Natural killer cell treated with Interleukin-12 subunit alpha and Interleukin-12 subunit beta and Interleukin-15 and Interleukin-18, amount 100 ng/mL, for 72 hours (primary cell): ENCODE measurements around the gene EPO. TPM values are rescaled to one million over a fixed set of nuclear protein-coding genes. Genes with fewer than 3 reads are reported as not detected.

Experiments
- ATAC-seq, 2 donors: fragments of 150-1000 bp; cut with Tn5 transposase in 1 of 2; sonication (Bioruptor Pico), chemical (Tn5 transposase) in 1 of 2; 2 replicates each; pipeline ENCODE4 v1.10.0; 2021
- DNase-seq: peaks from one replicate; pipeline ENCODE4 v3.0.0; 2022; ENCODE audit warnings: low spot score
- H3K27ac Mint-ChIP-seq, 2 donors: 1 replicate in 1 of 2; 2 replicates in 1 of 2; pipeline ENCODE4 v1.8.0; 2022; ENCODE audit warnings: mixed read lengths in 2 of 2, mild to moderate bottlenecking in 1 of 2, moderate library complexity in 1 of 2
- H3K27me3 Mint-ChIP-seq, 2 donors: 1 replicate in 1 of 2; 2 replicates in 1 of 2; pipeline ENCODE4 v1.8.0; 2022; ENCODE audit warnings: mixed read lengths in 2 of 2
- H3K36me3 Mint-ChIP-seq: one replicate; pipeline ENCODE4 v1.8.0; 2022; ENCODE audit warnings: mixed read lengths
- H3K4me1 Mint-ChIP-seq, 2 donors: 1 replicate in 1 of 2; 2 replicates in 1 of 2; pipeline ENCODE4 v1.8.0; 2022; ENCODE audit warnings: low read depth in 2 of 2, mixed read lengths in 2 of 2, mild to moderate bottlenecking in 1 of 2
- H3K4me3 Mint-ChIP-seq: one replicate; pipeline ENCODE4 v1.8.0; 2022; ENCODE audit warnings: mixed read lengths
- H3K9me3 Mint-ChIP-seq: 2 replicates; pipeline ENCODE4 v1.8.0; 2022; ENCODE audit warnings: mixed read lengths
- total RNA-seq, 2 donors: library from RNA; stranded (reverse); gene quantifications; one replicate each; pipeline ENCODE4 v1.2.3, GENCODE V29; 2022

The EPO gene
- total RNA-seq, 2 donors from 2014 or later = not detected

- ATAC-seq (no peak), DNase-seq (no peak)
- Mint-ChIP-seq H3K27me3 (no peaks in the 10 kb centered on the region), H3K9me3 (no peaks in the 10 kb centered on the region), H3K36me3 (no peaks in the 10 kb centered on the region), H3K27ac (peak overlapping the region in 1 of 2 donors; percentile 21), H3K4me1 (peaks cover 17 to 19% of the 10 kb centered on the region in 2 donors), H3K4me3 (no peak overlapping the region)
These were observed 40.9 kb upstream of the EPO start for GRCh38 chr7:100679129-100679926.

DNA sequence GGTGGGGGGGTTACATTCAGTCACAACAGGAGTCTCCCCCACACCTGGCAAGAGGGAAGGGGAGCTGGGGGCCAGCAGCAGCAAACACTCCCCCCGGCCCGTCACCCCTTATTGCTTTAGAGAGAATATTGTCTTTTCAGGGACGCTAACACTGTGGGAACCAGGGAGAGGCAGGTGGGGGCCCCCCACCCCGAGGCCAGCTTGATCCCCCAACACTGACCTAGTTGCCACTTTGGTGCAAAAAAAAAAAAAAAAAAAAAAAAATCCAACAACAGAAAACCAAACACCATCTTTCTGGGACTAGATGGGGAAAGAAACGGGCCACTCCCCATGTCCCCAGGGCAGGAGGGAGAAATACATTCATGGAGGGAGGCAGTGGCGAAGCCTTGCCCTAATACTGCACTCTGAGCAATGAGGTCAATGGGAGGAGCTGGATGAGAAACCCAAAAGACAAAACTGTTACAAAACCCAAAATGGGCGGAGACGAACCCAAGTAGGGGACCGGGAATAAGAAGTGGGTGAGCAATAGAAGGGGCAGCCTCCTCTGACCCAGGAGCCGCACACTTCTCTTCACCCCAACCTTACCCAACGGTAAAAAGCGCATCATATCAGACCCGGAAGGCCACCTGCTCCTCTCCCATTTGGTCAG lies 40.2 kb upstream of the EPO start:
- H3K9me3 Mint-ChIP-seq = no peaks in the 10 kb centered on the region
- no peaks in the 10 kb centered on the region for H3K27me3 Mint-ChIP-seq
- ATAC-seq (no peak), DNase-seq (no peak)
- H3K4me3 Mint-ChIP-seq = no peak overlapping the region
- peaks cover 17 to 19% of the 10 kb centered on the region in 2 donors for H3K4me1 Mint-ChIP-seq
- H3K27ac Mint-ChIP-seq = peak overlapping the region; percentile 21 to 39
- no peaks in the 10 kb centered on the region for H3K36me3 Mint-ChIP-seq

DNA sequence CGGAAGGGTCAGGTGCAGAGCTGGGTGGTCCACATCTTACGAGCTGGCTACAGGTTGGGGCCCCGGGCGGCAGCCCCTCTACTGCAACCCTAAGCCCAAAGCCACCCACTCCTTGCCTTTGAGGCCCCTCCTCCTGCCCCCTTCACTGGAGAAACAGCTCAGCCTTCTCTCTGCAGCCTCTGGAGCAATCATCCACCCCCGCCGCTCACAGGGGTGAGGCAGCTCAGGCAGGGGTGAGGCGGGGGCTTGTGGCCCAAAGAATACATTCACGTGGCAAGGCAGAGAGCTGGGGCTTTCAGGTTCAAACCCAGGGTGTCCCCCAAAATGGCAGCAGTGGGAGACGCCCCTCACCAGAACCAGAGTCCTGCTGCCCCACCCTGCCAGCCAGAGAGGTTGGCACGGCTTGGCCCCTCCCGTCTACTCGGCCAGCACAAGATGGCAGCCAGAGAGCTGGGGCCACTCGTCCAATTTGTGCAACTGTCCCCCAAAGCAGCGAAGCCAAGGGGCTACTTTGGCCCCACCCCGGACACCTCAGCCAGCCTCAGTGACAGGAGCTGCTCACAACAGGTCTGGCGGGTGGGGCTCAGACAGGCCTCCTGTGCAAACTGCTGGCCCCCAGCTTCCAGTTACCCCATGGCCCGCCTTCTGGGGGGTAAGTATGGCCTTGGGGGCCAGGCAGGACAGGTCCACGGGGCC lies 39.5 kb upstream of the EPO start:
- no peak for DNase-seq
- Mint-ChIP-seq H3K27ac (peak overlapping the region in 1 of 2 donors; percentile 21), H3K36me3 (no peaks in the 10 kb centered on the region), H3K4me3 (no peak overlapping the region), H3K9me3 (no peaks in the 10 kb centered on the region), H3K4me1 (peaks cover 17 to 19% of the 10 kb centered on the region in 2 donors), H3K27me3 (no peaks in the 10 kb centered on the region)
- ATAC-seq = no peak

DNA sequence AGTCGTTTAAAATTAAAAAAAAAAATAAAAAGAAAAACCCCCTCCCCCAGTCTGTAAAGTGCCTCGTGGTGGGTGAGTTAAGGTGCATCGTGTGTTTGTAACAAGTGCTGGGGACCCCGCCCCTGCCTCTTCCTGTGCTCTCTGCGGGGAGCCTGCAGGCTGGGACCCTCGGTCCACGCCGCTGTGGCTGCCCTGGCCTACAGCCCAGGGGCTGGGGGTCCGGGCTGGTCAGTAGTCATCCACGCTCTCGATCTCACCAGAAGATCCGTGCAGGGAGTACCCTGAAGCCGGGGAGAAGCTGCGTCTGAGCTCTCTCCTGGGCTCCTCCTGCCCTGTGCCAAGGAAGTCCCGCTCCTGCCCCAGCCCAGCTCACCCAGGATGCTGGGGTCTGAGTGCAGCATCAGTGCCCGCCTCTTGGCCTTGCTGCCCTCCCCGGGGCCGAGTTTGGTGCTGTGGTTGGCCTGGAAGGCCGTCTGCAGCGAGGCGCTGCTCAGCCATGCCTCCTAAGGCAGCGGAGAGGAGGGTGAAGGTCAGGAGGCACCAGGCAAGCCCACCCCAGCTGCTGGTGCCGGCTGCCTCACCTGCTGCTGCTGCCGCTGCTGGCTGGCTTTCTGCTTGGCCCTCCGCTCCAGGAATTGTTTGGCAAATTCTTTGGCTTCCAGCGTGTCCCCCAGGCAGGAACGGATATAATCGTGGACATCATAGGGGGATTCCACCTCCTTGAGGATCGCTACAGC lies 38.6 kb upstream of the EPO start:
- no peaks in the 10 kb centered on the region for H3K36me3 Mint-ChIP-seq

GRCh38 chr7:100682228-100682741 lies 38.0 kb upstream of the EPO start:
- H3K4me3 Mint-ChIP-seq = no peak overlapping the region
- H3K4me1 Mint-ChIP-seq = peaks cover 12 to 13% of the 10 kb centered on the region in 2 donors
- no peaks in the 10 kb centered on the region for H3K36me3 Mint-ChIP-seq
- DNase-seq = no peak
- H3K9me3 Mint-ChIP-seq = no peaks in the 10 kb centered on the region
- no peak for ATAC-seq
- H3K27me3 Mint-ChIP-seq = no peaks in the 10 kb centered on the region
- no peak overlapping the region for H3K27ac Mint-ChIP-seq

More for the DNA sequence above, 38.6 kb upstream of the EPO start:
- H3K9me3 Mint-ChIP-seq = no peaks in the 10 kb centered on the region
- DNase-seq (no peak), ATAC-seq (no peak)
- H3K27me3 Mint-ChIP-seq = no peaks in the 10 kb centered on the region
- peaks cover 13 to 14% of the 10 kb centered on the region in 2 donors for H3K4me1 Mint-ChIP-seq
- H3K4me3 Mint-ChIP-seq = no peak overlapping the region
- no peak overlapping the region for H3K27ac Mint-ChIP-seq

GRCh38 chr7:100682991-100683658 lies 37.1 kb upstream of the EPO start:
- Mint-ChIP-seq H3K36me3 (no peaks in the 10 kb centered on the region), H3K4me3 (no peak overlapping the region), H3K27me3 (no peaks in the 10 kb centered on the region), H3K9me3 (no peaks in the 10 kb centered on the region), H3K4me1 (peaks cover 9 to 10% of the 10 kb centered on the region in 2 donors), H3K27ac (no peak overlapping the region)
- ATAC-seq (no peak), DNase-seq (no peak)

GRCh38 chr7:100683659-100684533 lies 36.4 kb upstream of the EPO start:
- Mint-ChIP-seq H3K27ac (no peak overlapping the region), H3K9me3 (no peaks in the 10 kb centered on the region), H3K4me3 (no peak overlapping the region), H3K27me3 (no peaks in the 10 kb centered on the region), H3K36me3 (no peaks in the 10 kb centered on the region), H3K4me1 (peaks cover 9 to 10% of the 10 kb centered on the region in 2 donors)
- ATAC-seq (no peak), DNase-seq (no peak)

GRCh38 chr7:100684534-100685042 lies 35.7 kb upstream of the EPO start:
- no peaks in the 10 kb centered on the region for H3K36me3 Mint-ChIP-seq
- H3K27me3 Mint-ChIP-seq = no peaks in the 10 kb centered on the region
- DNase-seq = no peak
- peaks cover 11 to 13% of the 10 kb centered on the region in 2 donors for H3K4me1 Mint-ChIP-seq
- no peak overlapping the region for H3K27ac Mint-ChIP-seq
- ATAC-seq = no peak
- H3K4me3 Mint-ChIP-seq = no peak overlapping the region
- no peaks in the 10 kb centered on the region for H3K9me3 Mint-ChIP-seq

DNA sequence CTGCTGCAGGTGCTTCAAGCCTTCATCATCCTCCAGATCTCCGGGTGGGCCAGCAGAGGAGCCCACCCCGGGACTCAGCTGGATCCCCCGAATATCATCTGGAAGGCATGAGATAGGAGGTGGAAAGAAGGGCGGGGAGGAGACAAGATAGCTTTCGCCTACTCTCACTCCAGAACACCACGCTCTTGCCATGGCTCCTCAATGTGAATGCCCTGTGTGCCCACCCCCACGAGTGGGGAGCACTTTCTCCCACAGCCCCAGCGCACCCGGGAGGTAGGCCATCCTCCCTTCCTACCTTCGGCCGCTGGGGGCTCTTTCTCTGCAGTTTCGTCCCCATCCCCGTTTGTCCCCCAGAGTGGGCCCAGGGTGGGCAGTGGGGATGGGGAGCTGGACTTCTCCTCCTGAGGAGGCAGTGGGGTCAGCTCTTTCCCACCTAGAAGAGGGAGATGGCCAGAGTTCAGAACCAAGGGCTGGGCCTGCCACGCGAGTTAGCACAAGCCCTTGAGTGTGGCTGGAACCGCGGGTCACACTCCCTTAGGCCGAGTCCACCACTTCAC lies 35.1 kb upstream of the EPO start:
- ATAC-seq = no peak
- Mint-ChIP-seq H3K4me1 (peaks cover 10% of the 10 kb centered on the region in 2 donors), H3K36me3 (no peaks in the 10 kb centered on the region), H3K9me3 (no peaks in the 10 kb centered on the region), H3K27me3 (no peaks in the 10 kb centered on the region), H3K4me3 (no peak overlapping the region), H3K27ac (no peak overlapping the region)
- DNase-seq = no peak

- H3K27me3 Mint-ChIP-seq = no peaks in the 10 kb centered on the region
- no peak overlapping the region for H3K4me3 Mint-ChIP-seq
- H3K4me1 Mint-ChIP-seq = peaks cover 8 to 9% of the 10 kb centered on the region in 2 donors
- no peak for DNase-seq
- H3K36me3 Mint-ChIP-seq = no peaks in the 10 kb centered on the region
- H3K9me3 Mint-ChIP-seq = no peaks in the 10 kb centered on the region
- no peak for ATAC-seq
- no peak overlapping the region for H3K27ac Mint-ChIP-seq
These were observed 34.6 kb upstream of the EPO start for GRCh38 chr7:100685631-100686145.

- no peak overlapping the region for H3K27ac Mint-ChIP-seq
- H3K36me3 Mint-ChIP-seq = no peaks in the 10 kb centered on the region
- no peaks in the 10 kb centered on the region for H3K27me3 Mint-ChIP-seq
- no peaks in the 10 kb centered on the region for H3K9me3 Mint-ChIP-seq
- no peak for ATAC-seq
- peaks cover 8 to 9% of the 10 kb centered on the region in 2 donors for H3K4me1 Mint-ChIP-seq
- no peak for DNase-seq
- H3K4me3 Mint-ChIP-seq = no peak overlapping the region
These were observed 34.0 kb upstream of the EPO start for GRCh38 chr7:100686201-100686821.
